H1 (cell line): ENCODE measurements around the gene MRPS15. TPM values are rescaled to one million over a fixed set of nuclear protein-coding genes. Genes with fewer than 3 reads are reported as not detected.

ENCODE experiments used
- CTCF ChIA-PET: fragments of 300-600 bp; sonication (Branson Sonifier 250); formaldehyde crosslinking; loops from one replicate; lab custom pipeline; 2021; ENCODE audit not compliant: partially characterized antibody; lab: Charles Lee
- POLR2A ChIA-PET: fragments of 300-600 bp; sonication (Branson Sonifier 250); formaldehyde crosslinking; loops from one replicate; lab custom pipeline; 2021; ENCODE audit warnings: inconsistent platforms; ENCODE audit not compliant: partially characterized antibody; lab: Charles Lee
- DNase-seq, 2 experiments: peaks; one replicate each; pipeline versions ENCODE4 v3.0.0 to v3.0.0-alpha.2; 2010 to 2022; ENCODE audit warnings: low spot score in 2 of 2, low read depth in 1 of 2, mixed read lengths in 1 of 2
- FAIRE-seq: peaks from 2 replicates; lab custom pipeline; 2011; peaks lifted over from hg19 to GRCh38; lab: Jason Lieb, UNC
- H2AFZ ChIP-seq: 2 replicates; pipeline ENCODE4 v1.8.1; 2012; ENCODE audit warnings: low read length, inconsistent platforms
- H2AK5ac ChIP-seq: 2 replicates; pipeline ENCODE4 v1.6.1; 2013; ENCODE audit warnings: low read depth, low read length
- H2BK120ac ChIP-seq: replicated peaks from 2 replicates; pipeline ENCODE3; 2013; ENCODE audit warnings: low read depth, low read length, inconsistent platforms
- H2BK12ac ChIP-seq: 2 replicates; pipeline ENCODE4 v1.6.1; 2013; ENCODE audit warnings: low read depth, low read length
- H2BK15ac ChIP-seq: 2 replicates; pipeline ENCODE4 v1.6.1; 2013; ENCODE audit warnings: low read length
- H2BK20ac ChIP-seq: 2 replicates; pipeline ENCODE4 v1.6.1; 2013; ENCODE audit warnings: low read length
- H2BK5ac ChIP-seq: 2 replicates; pipeline ENCODE4 v1.6.1; 2013; ENCODE audit warnings: low read depth, low read length
- H3K14ac ChIP-seq: 2 replicates; pipeline ENCODE4 v1.6.1; 2013; ENCODE audit warnings: inconsistent platforms; ENCODE audit not compliant: insufficient read length
- H3K18ac ChIP-seq: 2 replicates; pipeline ENCODE4 v1.6.1; 2013; ENCODE audit warnings: low read length; ENCODE audit errors: extremely low read depth
- H3K23ac ChIP-seq: 2 replicates; pipeline ENCODE4 v1.6.1; 2013; ENCODE audit warnings: inconsistent platforms; ENCODE audit not compliant: insufficient read length
- H3K23me2 ChIP-seq: 2 replicates; pipeline ENCODE4 v1.6.1; 2013; ENCODE audit warnings: low read depth, low read length
- H3K27ac ChIP-seq: 2 replicates; pipeline ENCODE4 v1.6.1; 2011; ENCODE audit warnings: low read depth, low read length, inconsistent platforms
- H3K27me3 ChIP-seq, 4 experiments: replicated peaks in 1 of 4; 1 replicate in 1 of 4; 2 replicates in 3 of 4; pipeline versions ENCODE4 v1.6.1 to v1.8.1; 2011 to 2013; ENCODE audit warnings: low read length in 3 of 4, mild to moderate bottlenecking in 3 of 4, inconsistent platforms in 2 of 4, mixed read lengths in 2 of 4, moderate library complexity in 1 of 4; ENCODE audit not compliant: control insufficient read depth in 3 of 4, insufficient read depth in 3 of 4; ENCODE audit errors: extremely low read depth in 1 of 4
- H3K36me3 ChIP-seq, 4 experiments: 2 replicates each; pipeline versions ENCODE4 v1.6.1 to v1.8.1; 2011 to 2013; ENCODE audit warnings: mild to moderate bottlenecking in 4 of 4, low read length in 3 of 4, moderate library complexity in 2 of 4, control low read depth in 1 of 4, inconsistent platforms in 1 of 4; ENCODE audit not compliant: insufficient read depth in 4 of 4, control insufficient read depth in 2 of 4
- H3K4ac ChIP-seq: replicated peaks from 2 replicates; pipeline ENCODE3; 2013; ENCODE audit warnings: low read length, low read depth, mixed read lengths, inconsistent platforms; ENCODE audit not compliant: insufficient read length
- H3K4me1 ChIP-seq, 4 experiments: replicated peaks in 1 of 4; 1 replicate in 1 of 4; 2 replicates in 3 of 4; pipeline versions ENCODE4 v1.6.1 to v1.8.1; 2011 to 2013; ENCODE audit warnings: low read length in 3 of 4, inconsistent platforms in 2 of 4, mixed read lengths in 1 of 4; ENCODE audit not compliant: insufficient read depth in 4 of 4, control insufficient read depth in 3 of 4
- H3K4me2 ChIP-seq, 2 experiments: 2 replicates each; pipeline versions ENCODE4 v1.6.1 to v1.8.1; 2011 to 2013; ENCODE audit warnings: low read depth in 2 of 2, low read length in 2 of 2, control low read depth in 1 of 2, inconsistent platforms in 1 of 2, mild to moderate bottlenecking in 1 of 2; ENCODE audit not compliant: insufficient read depth in 1 of 2
- H3K4me3 ChIP-seq, 4 experiments: fragments of 200-600, 300-600 bp in 1 of 4; sonication (generic), shearing (Covaris generic), sonication (Bioruptor Twin) in 1 of 4; 2 replicates each; pipeline versions ENCODE4 v1.5.1 to v1.8.1; 2011 to 2016; ENCODE audit warnings: low read length in 4 of 4, low read depth in 3 of 4, control low read depth in 2 of 4, inconsistent platforms in 2 of 4, mild to moderate bottlenecking in 2 of 4, mixed read lengths in 1 of 4, moderate library complexity in 1 of 4; ENCODE audit not compliant: insufficient read depth in 2 of 4; ENCODE audit errors: extremely low read depth in 1 of 4
- H3K56ac ChIP-seq: replicated peaks from 2 replicates; pipeline ENCODE3; 2013; ENCODE audit warnings: low read depth, mild to moderate bottlenecking, mixed read lengths, low read length, inconsistent platforms; ENCODE audit not compliant: insufficient read length
- H3K79me1 ChIP-seq: 2 replicates; pipeline ENCODE4 v1.6.1; 2013; ENCODE audit warnings: low read depth, low read length, control low read depth
- H3K79me2 ChIP-seq, 2 experiments: 2 replicates each; pipeline versions ENCODE4 v1.6.1 to v1.8.1; 2012 to 2013; ENCODE audit warnings: low read length in 2 of 2, mild to moderate bottlenecking in 2 of 2, inconsistent platforms in 1 of 2; ENCODE audit not compliant: insufficient read depth in 2 of 2, control insufficient read depth in 1 of 2
- H3K9ac ChIP-seq, 4 experiments: replicated peaks in 1 of 4; 1 replicate in 1 of 4; 2 replicates in 3 of 4; pipeline versions ENCODE4 v1.6.1 to v1.8.1; 2011 to 2013; ENCODE audit warnings: low read depth in 3 of 4, low read length in 3 of 4, control low read depth in 2 of 4, mild to moderate bottlenecking in 2 of 4, moderate library complexity in 2 of 4, inconsistent platforms in 1 of 4; ENCODE audit errors: extremely low read depth in 1 of 4
- H3K9me3 ChIP-seq, 2 experiments: 2 replicates each; pipeline versions ENCODE4 v1.6.1 to v1.8.1; 2012 to 2013; ENCODE audit warnings: mild to moderate bottlenecking in 2 of 2, moderate library complexity in 2 of 2, control low read depth in 1 of 2, inconsistent platforms in 1 of 2, low read depth in 1 of 2, low read length in 1 of 2, mixed read lengths in 1 of 2; ENCODE audit not compliant: insufficient read depth in 2 of 2
- H4K20me1 ChIP-seq, 2 experiments: replicated peaks in 1 of 2; 2 replicates each; pipeline versions ENCODE3 to v1.8.1; 2011 to 2013; ENCODE audit warnings: inconsistent platforms in 2 of 2, low read length in 2 of 2, mild to moderate bottlenecking in 1 of 2; ENCODE audit not compliant: insufficient read depth in 2 of 2, control insufficient read depth in 1 of 2
- H4K5ac ChIP-seq: 2 replicates; pipeline ENCODE4 v1.6.1; 2013; ENCODE audit warnings: low read length, low read depth, mixed read lengths, inconsistent platforms; ENCODE audit not compliant: insufficient read length
- H4K8ac ChIP-seq: 2 replicates; pipeline ENCODE4 v1.8.0; 2013; ENCODE audit warnings: mild to moderate bottlenecking, moderate library complexity, low read length, inconsistent platforms; ENCODE audit not compliant: insufficient read depth; ENCODE audit errors: extremely low read depth
- H4K91ac ChIP-seq: replicated peaks from 2 replicates; pipeline ENCODE3; 2013; ENCODE audit warnings: low read length, mixed read lengths, inconsistent platforms; ENCODE audit not compliant: insufficient read length
- CTBP2 ChIP-seq: IDR thresholded peaks from 2 replicates; pipeline ENCODE4 v1.7.0; 2011; ENCODE audit warnings: borderline replicate concordance, mild to moderate bottlenecking, moderate library complexity, mixed read lengths, low read length; ENCODE audit not compliant: insufficient read depth, insufficient read length
- HDAC2 ChIP-seq, 2 experiments: fragments of 300-600 bp in 1 of 2; sonication (generic) in 1 of 2; IDR thresholded peaks; 2 replicates each; pipeline ENCODE4 v1.6.1; 2011 to 2012; ENCODE audit warnings: low read depth in 2 of 2, low read length in 2 of 2, mild to moderate bottlenecking in 2 of 2, moderate library complexity in 2 of 2, borderline replicate concordance in 1 of 2, inconsistent platforms in 1 of 2
- JUND ChIP-seq: IDR thresholded peaks from 2 replicates; pipeline ENCODE4 v1.6.1; 2011; ENCODE audit warnings: mild to moderate bottlenecking, improper control_type of control experiment, low read length
- MAX ChIP-seq: IDR thresholded peaks from 2 replicates; pipeline ENCODE4 v1.6.1; 2012; ENCODE audit warnings: inconsistent platforms
- TAF1 ChIP-seq: IDR thresholded peaks from 2 replicates; pipeline ENCODE4 v1.6.1; 2011; ENCODE audit warnings: mild to moderate bottlenecking, low read depth, low read length
- TCF12 ChIP-seq: IDR thresholded peaks from 2 replicates; pipeline ENCODE4 v1.6.1; 2011; ENCODE audit warnings: low read depth, mild to moderate bottlenecking, low read length
- USF2 ChIP-seq: IDR thresholded peaks from 2 replicates; pipeline ENCODE4 v1.6.1; 2011; ENCODE audit warnings: low read length, improper control_type of control experiment
- polyA plus RNA-seq, 7 experiments: library from polyadenylated mRNA; depleted of rRNA in 3 of 7; stranded (reverse) in 5 of 7; unstranded in 2 of 7; fragments of >200 nt in 5 of 7; fragments of 200-250 nt in 2 of 7; gene quantifications; 1 replicate in 5 of 7; 2 replicates in 1 of 7; 4 replicates in 1 of 7; pipeline versions ENCODE4 v1.2.1 to v1.2.3, GENCODE V29; 2011 to 2013; ENCODE audit warnings: missing spikeins in 2 of 7, mixed read lengths in 2 of 7
- total RNA-seq: library from RNA; stranded (reverse); fragmentation: NEBNext Ultra II Directional; extraction: Animal tissue kit (Norgen Biotek cat#: 25700); gene quantifications from 2 replicates; pipeline ENCODE4 v1.2.1, GENCODE V29; 2021

Gene MRPS15
- total and polyA plus RNA-seq, 2 of the 8 experiments (the other 6 are each of a cell fraction or from before 2014, with no cell fraction given): 53.6 to 129 TPM

GRCh38 chr1:36456391-36456928 is 7.7 kb downstream of the MRPS15 start:
- POLR2A ChIA-PET: interaction anchor here (0.6 to 1.0 kb wide), 2 partner anchors 96 to 876 kb away, joined by 3 read pairs; no protein-coding TSS in a partner anchor
- TF ChIP-seq HDAC2 (IDR thresholded peaks at IDR 0.05; ENCODE audit: borderline replicate concordance in 1 of 2, low read depth in 2 of 2, low read length in 2 of 2) (no peak), USF2 (no peak), TCF12 (no peak), CTBP2 (no peak), TAF1 (no peak), MAX (no peak), JUND (no peak)
- TF ChIP-seq, all 59 proteins: peak for 0
- H3K27ac ChIP-seq: no peak overlapping the region
- H3K79me2 ChIP-seq: no peaks in the 10 kb centered on the region
- no peak overlapping the region for H3K56ac ChIP-seq
- H3K4me3 ChIP-seq: no peak overlapping the region
- no peak overlapping the region for H3K9ac ChIP-seq
- no peak overlapping the region for H4K5ac ChIP-seq
- H2BK5ac ChIP-seq: no peak overlapping the region
- peaks cover 0 to 3% of the 10 kb centered on the region in 2 experiments for H4K20me1 ChIP-seq
- H3K79me1 ChIP-seq: no peaks in the 10 kb centered on the region
- H3K14ac ChIP-seq: no peak overlapping the region
- no peak overlapping the region for H2AK5ac ChIP-seq
- no peak overlapping the region for H4K8ac ChIP-seq
- no peak overlapping the region for H3K18ac ChIP-seq
- CTCF ChIA-PET: interaction anchor here (0.7 kb wide), 1 partner anchor 30 kb away, joined by 3 read pairs; no protein-coding TSS in a partner anchor
- no peak overlapping the region for H2BK15ac ChIP-seq
- no peak overlapping the region for H3K23ac ChIP-seq
- DNase-seq (no peak), FAIRE-seq (no peak)
- H2AFZ ChIP-seq: no peak overlapping the region
- no peaks in the 10 kb centered on the region for H3K23me2 ChIP-seq
- H2BK12ac ChIP-seq: no peak overlapping the region
- no peak overlapping the region for H3K4ac ChIP-seq
- H3K4me1 ChIP-seq: no peaks in the 10 kb centered on the region
- H2BK20ac ChIP-seq: no peak overlapping the region
- H3K4me2 ChIP-seq: no peak overlapping the region
- H3K36me3 ChIP-seq: peaks cover 33 to 54% (median 49%) of the 10 kb centered on the region in 4 experiments
- no peaks in the 10 kb centered on the region for H3K9me3 ChIP-seq
- no peak overlapping the region for H2BK120ac ChIP-seq
- no peak overlapping the region for H4K91ac ChIP-seq
- no peaks in the 10 kb centered on the region for H3K27me3 ChIP-seq
